Measurements from ENCODE around the gene MZT2A.
"Not testable (repeated sequence)": the region's sequence is repeated elsewhere in the genome, so short reads cannot be mapped to it uniquely, and the experiment has no call there.

MZT2A gene

GRCh38 chr2:131492015-131492417 lies at the start of gene MZT2A:
TSS of gene MZT2A (minus strand) at chr2:131492397. CDS start at chr2:131492376, 21 bp downstream.
- DNase-seq, result not testable (repeated sequence)

GRCh38 chr2:131538856-131539255 lies 46.7 kb upstream of the MZT2A start:
- DNase-seq, result not testable (repeated sequence)

- DNase-seq, result not testable (repeated sequence)
Observed at GRCh38 chr2:131536841-131537240, 44.6 kb upstream of the MZT2A start.

- DNase-seq, result not testable (repeated sequence)
Observed at GRCh38 chr2:131535951-131536826, 44.0 kb upstream of the MZT2A start.

- no peak for DNase-seq
Observed at GRCh38 chr2:131535526-131535925, 43.3 kb upstream of the MZT2A start.

GRCh38 chr2:131534965-131535364 lies 42.8 kb upstream of the MZT2A start:
- DNase-seq, result not testable (repeated sequence)

GRCh38 chr2:131534317-131534672 lies 42.1 kb upstream of the MZT2A start:
- DNase-seq, result not testable (repeated sequence)

- DNase-seq, result not testable (repeated sequence)
Observed at GRCh38 chr2:131533609-131534316, 41.6 kb upstream of the MZT2A start.

GRCh38 chr2:131532723-131533608 lies 40.8 kb upstream of the MZT2A start:
- DNase-seq, result not testable (repeated sequence)

- not testable (repeated sequence) for DNase-seq
Observed at GRCh38 chr2:131531547-131532185, 39.5 kb upstream of the MZT2A start.

- DNase-seq, result not testable (repeated sequence)
Observed at GRCh38 chr2:131530626-131531344, 38.6 kb upstream of the MZT2A start.

GRCh38 chr2:131529864-131530445 lies 37.8 kb upstream of the MZT2A start:
- not testable (repeated sequence) for DNase-seq

GRCh38 chr2:131528981-131529863 lies 37.0 kb upstream of the MZT2A start:
- DNase-seq, result not testable (repeated sequence)

- DNase-seq, result peak; percentile 61 to 94 (median 91)
Observed at GRCh38 chr2:131527131-131528001, 35.2 kb upstream of the MZT2A start, which contains the start of gene CCDC74A. TSS of gene CCDC74A (plus strand) at chr2:131527888. CDS start at chr2:131527971, 83 bp downstream.

GRCh38 chr2:131525256-131525655 lies 33.1 kb upstream of the MZT2A start:
- DNase-seq, result not testable (repeated sequence)

GRCh38 chr2:131521961-131522781 lies 30.0 kb upstream of the MZT2A start:
- no peak for DNase-seq

GRCh38 chr2:131521524-131521923 lies 29.3 kb upstream of the MZT2A start:
- not testable (repeated sequence) for DNase-seq

- DNase-seq, result no peak
Observed at GRCh38 chr2:131520526-131520925, 28.3 kb upstream of the MZT2A start.
